Astrocyte of the spinal cord (primary cell): ENCODE data around the gene NUBP2.
A peak's percentile ranks its signal among the peaks of the same experiment; 100 is the strongest.

Experiments
- DNase-seq: peaks from one replicate; pipeline ENCODE4 v3.0.0; 2011; ENCODE audit warnings: low read depth, low spot score
- H3K4me3 ChIP-seq: 2 replicates; pipeline ENCODE4 v1.5.1; 2011; ENCODE audit warnings: low read depth, mild to moderate bottlenecking, low read length, moderate library complexity
- in situ Hi-C: cut with HindIII; loops from 2 replicates; pipeline ENCODE4 v1.10.0; 2017; ENCODE audit warnings: low sequenced_read_pairs
- TF ChIP-seq, protein P1 (sequence below): IDR thresholded peaks from 2 replicates; pipeline ENCODE4 v1.5.1; 2012; ENCODE audit warnings: low read depth, mild to moderate bottlenecking, low read length, inconsistent platforms

The NUBP2 gene

DNA sequence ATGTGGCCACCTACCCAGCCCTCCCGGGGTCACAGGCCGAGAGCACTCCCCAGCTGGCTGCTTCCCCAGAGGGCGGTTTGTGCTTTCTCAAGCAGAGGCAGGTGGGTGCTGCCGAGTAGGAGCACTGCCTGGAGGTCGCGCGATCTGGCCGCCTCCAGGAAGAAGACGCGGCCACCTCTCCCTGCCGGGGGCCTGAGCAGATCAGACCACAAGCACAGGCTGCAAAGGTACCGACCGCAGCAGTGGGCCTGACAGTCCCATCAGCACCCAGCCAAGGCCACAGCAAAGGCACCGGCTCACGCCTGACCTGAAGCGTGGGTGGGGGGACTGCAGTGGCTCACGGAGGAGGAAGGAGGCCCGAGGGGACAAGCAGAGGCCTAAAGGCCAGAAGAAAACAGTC is 25.9 kb downstream of the NUBP2 start:
- in situ Hi-C loops = no loop called here
- H3K4me3 ChIP-seq = no peak overlapping the region
- no peak for DNase-seq
- TF ChIP-seq, protein P1, sequence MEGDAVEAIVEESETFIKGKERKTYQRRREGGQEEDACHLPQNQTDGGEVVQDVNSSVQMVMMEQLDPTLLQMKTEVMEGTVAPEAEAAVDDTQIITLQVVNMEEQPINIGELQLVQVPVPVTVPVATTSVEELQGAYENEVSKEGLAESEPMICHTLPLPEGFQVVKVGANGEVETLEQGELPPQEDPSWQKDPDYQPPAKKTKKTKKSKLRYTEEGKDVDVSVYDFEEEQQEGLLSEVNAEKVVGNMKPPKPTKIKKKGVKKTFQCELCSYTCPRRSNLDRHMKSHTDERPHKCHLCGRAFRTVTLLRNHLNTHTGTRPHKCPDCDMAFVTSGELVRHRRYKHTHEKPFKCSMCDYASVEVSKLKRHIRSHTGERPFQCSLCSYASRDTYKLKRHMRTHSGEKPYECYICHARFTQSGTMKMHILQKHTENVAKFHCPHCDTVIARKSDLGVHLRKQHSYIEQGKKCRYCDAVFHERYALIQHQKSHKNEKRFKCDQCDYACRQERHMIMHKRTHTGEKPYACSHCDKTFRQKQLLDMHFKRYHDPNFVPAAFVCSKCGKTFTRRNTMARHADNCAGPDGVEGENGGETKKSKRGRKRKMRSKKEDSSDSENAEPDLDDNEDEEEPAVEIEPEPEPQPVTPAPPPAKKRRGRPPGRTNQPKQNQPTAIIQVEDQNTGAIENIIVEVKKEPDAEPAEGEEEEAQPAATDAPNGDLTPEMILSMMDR = no peak

DNA sequence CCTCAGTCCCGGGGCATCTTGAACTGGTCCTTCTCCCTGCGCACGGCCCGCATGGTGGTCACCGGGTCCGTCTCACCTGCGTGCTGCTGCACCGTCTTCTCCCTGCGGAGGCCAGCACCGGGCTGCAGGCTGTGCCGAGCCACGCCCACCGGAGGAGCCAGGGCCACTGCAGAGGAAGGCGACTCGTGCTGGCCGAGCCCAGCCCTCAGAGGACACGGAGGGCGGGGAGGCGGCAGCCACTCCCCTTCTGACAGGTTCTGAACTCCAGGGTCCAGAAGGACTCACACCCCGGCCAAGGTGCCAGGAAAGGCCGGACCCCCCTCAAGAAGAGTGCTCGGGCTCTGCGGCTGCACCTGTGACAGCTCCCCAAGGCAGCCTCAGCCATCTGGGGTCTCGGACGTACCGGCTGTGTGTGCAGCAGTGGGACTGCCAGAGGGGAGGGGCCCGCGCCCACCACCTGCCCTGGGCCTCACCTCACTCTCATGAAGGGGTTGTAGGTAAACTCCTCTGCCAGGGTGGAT is 26.6 kb downstream of the NUBP2 start:
- in situ Hi-C loops = no loop called here
- no peak for DNase-seq
- TF ChIP-seq, protein P1 = no peak
- no peak overlapping the region for H3K4me3 ChIP-seq

GRCh38 chr16:1810106-1810505 is 27.3 kb downstream of the NUBP2 start:
- no peak overlapping the region for H3K4me3 ChIP-seq
- TF ChIP-seq, protein P1 = no peak
- DNase-seq = no peak
- in situ Hi-C loops = no loop called here

DNA sequence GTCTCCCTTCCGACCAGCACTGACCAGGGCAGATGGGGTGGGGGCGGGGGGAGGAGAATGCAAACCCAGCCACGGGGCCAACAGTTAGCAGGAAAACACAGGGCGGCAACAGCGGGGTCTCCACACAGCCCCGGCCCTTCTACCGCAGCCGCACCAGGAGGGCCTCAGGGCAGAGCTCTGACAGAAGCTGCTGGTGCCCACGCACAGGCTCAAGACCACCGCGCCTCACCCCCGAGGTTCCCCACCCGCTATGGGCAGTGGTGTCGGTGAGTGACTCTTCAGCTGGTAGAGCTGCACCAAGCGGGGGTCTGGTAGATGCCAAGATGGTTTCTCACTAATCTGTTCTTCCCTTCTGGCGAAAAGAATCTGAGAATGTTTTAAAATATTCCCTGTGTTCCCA is 27.8 kb downstream of the NUBP2 start:
- no peak overlapping the region for H3K4me3 ChIP-seq
- in situ Hi-C loops = no loop called here
- no peak for DNase-seq
- TF ChIP-seq, protein P1 = no peak

DNA sequence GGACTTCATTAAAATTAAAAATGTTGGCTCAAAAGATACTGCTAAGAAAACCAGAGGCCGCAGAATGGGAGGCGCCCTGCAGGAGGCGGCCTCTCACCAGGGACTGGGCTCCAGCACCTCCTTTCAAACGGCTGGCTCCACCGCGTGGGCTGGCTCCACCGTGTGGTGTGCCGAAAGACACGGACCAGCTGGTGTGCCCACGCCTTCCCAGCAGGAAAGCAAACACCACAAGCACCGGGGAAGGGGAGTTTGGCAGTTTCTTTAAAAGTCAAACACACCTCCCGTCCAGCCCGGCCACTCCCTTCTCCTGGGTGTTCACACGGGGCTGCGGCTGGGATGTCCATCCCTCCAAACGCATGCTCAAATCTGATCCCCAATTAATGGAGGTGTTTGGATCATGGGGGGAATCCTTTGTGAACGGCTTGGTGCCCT is 30.0 kb downstream of the NUBP2 start:
- DNase-seq = peak; percentile 38
- no peak overlapping the region for H3K4me3 ChIP-seq
- in situ Hi-C loops = no loop called here
- TF ChIP-seq, protein P1 = peak; percentile 62

DNA sequence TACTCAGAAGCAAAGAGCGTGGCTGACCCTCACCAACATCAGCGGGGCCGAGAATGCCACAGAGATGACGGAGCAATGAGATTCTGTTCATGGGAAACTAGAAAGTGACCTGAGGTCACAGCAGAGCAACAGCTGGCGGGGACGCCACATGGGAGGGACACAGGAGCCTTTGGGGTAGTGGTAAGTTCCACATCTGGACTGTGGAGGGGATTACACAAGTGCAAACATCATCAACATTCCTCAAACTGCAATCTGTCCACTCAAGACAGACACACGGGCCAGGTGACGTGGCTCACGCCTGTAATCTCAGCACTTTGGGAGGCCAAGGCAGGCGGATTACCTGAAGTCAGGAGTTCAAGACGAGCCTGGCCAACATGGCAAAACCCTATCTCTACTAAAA is 32.7 kb downstream of the NUBP2 start:
- no peak overlapping the region for H3K4me3 ChIP-seq
- TF ChIP-seq, protein P1 = no peak
- no peak for DNase-seq
- in situ Hi-C loops = no loop called here
